Upper lobe of right lung (tissue), 1 donor: ENCODE results near the gene CAMSAP3. TPM values are rescaled to one million over a fixed set of nuclear protein-coding genes. Genes with fewer than 3 reads are reported as not detected.

Experiments
- ATAC-seq: fragments of 200-7000 bp; cut with Tn5 transposase; one replicate; pipeline ENCODE4 v1.9.1; 2020; ENCODE audit warnings: mild to moderate bottlenecking, moderate library complexity
- DNase-seq: peaks from one replicate; pipeline ENCODE4 v3.0.0-alpha.2; 2020
- H3K27ac ChIP-seq: fragments of 200-600 bp; one replicate; pipeline ENCODE4 v1.8.0; 2022
- H3K27me3 ChIP-seq: fragments of 200-600 bp; one replicate; pipeline ENCODE4 v1.8.0; 2022; ENCODE audit warnings: mild to moderate bottlenecking
- H3K36me3 ChIP-seq: fragments of 200-600 bp; one replicate; pipeline ENCODE4 v1.8.0; 2022
- H3K4me1 ChIP-seq: fragments of 200-600 bp; one replicate; pipeline ENCODE4 v1.8.0; 2022
- H3K4me3 ChIP-seq: fragments of 200-600 bp; one replicate; pipeline ENCODE4 v1.8.0; 2022; ENCODE audit warnings: mild to moderate bottlenecking
- H3K9me3 ChIP-seq: fragments of 200-600 bp; one replicate; pipeline ENCODE4 v1.8.0; 2022
- CTCF ChIP-seq: fragments of 200-600 bp; IDR thresholded peaks from one replicate; pipeline ENCODE4 v1.8.0; 2022; ENCODE audit warnings: antibody characterized with exemption
- intact Hi-C: fragments of 100-400 bp; cut with DNase I; formaldehyde crosslinking; loops from one replicate; pipeline ENCODE4 v1.11.0; 2022
- total RNA-seq: library from RNA; stranded (reverse); fragmentation: NEBNext Ultra II Directional; extraction: Animal tissue kit (Norgen Biotek cat#: 25700); gene quantifications from one replicate; pipeline ENCODE4 v1.2.1, GENCODE V29; 2021
- donor health status: DM: no; HTN: yes; CAD: no; lungs with severe emphysema.

CAMSAP3 gene
- total RNA-seq, 1 donor from 2014 or later = 29.1 TPM

- ATAC-seq (no peak), DNase-seq (no peak)
- Histone ChIP-seq H3K27me3 (no peaks in the 10 kb centered on the region), H3K4me3 (no peak overlapping the region), H3K9me3 (no peaks in the 10 kb centered on the region), H3K4me1 (no peaks in the 10 kb centered on the region), H3K36me3 (no peaks in the 10 kb centered on the region), H3K27ac (no peak overlapping the region)
- intact Hi-C loops = no loop called here
- TF ChIP-seq CTCF = no peak
Observed at GRCh38 chr19:7607212-7607873, 11.7 kb downstream of the CAMSAP3 start.

- Histone ChIP-seq H3K4me3 (no peak overlapping the region), H3K27ac (no peak overlapping the region), H3K4me1 (no peaks in the 10 kb centered on the region), H3K9me3 (no peaks in the 10 kb centered on the region), H3K27me3 (no peaks in the 10 kb centered on the region), H3K36me3 (no peaks in the 10 kb centered on the region)
- DNase-seq (peak; percentile 65), ATAC-seq (no peak)
- intact Hi-C loops = no loop called here
- TF ChIP-seq CTCF = no peak
Observed at GRCh38 chr19:7607874-7608560, 12.4 kb downstream of the CAMSAP3 start.

GRCh38 chr19:7610491-7611240 is 15.0 kb downstream of the CAMSAP3 start:
- intact Hi-C loops = no loop called here
- Histone ChIP-seq H3K4me3 (no peak overlapping the region), H3K4me1 (no peaks in the 10 kb centered on the region), H3K27ac (no peak overlapping the region), H3K27me3 (no peaks in the 10 kb centered on the region), H3K9me3 (no peaks in the 10 kb centered on the region), H3K36me3 (no peaks in the 10 kb centered on the region)
- DNase-seq (peak; percentile 64), ATAC-seq (no peak)
- no peak for TF ChIP-seq CTCF

- no peak for TF ChIP-seq CTCF
- ATAC-seq (no peak), DNase-seq (peak; percentile 61)
- no peak overlapping the region for H3K4me3 ChIP-seq
- H3K27me3 ChIP-seq = no peaks in the 10 kb centered on the region
- no peaks in the 10 kb centered on the region for H3K9me3 ChIP-seq
- intact Hi-C loops = no loop called here
- H3K27ac ChIP-seq = no peak overlapping the region
- no peaks in the 10 kb centered on the region for H3K4me1 ChIP-seq
- H3K36me3 ChIP-seq = no peaks in the 10 kb centered on the region
Observed at GRCh38 chr19:7611541-7612279, 16.0 kb downstream of the CAMSAP3 start.
